ENCODE measurements around the gene BOD1.

Gene BOD1

DNA sequence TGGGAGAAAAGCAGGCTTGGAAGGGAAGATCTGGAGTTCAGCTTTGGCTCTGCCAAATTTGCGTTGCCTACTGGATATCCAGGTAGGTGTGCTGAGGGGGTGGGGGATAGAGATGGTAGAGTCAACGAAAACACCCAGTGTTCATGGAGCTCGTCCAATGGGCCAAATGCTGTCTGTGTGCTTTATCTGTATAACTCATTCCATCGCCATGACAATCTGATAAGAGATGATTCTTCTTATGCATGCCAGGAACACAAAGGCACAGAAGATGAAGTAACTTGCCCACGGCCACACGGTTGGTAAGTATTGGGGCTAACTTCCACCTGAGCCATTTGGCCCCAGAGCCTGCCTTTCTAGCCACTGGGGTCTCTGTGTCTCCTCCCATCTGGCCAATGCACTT, 53.2 kb downstream of the BOD1 start:
- Histone ChIP-seq H3K4me3 (ENCODE audit: low read length, poor library complexity, severe bottlenecking) (no peak overlapping the region), H3K9ac (ENCODE audit: low read depth, low read length, poor library complexity, severe bottlenecking) (no peak overlapping the region), H3K27me3 (ENCODE audit: insufficient read depth, low read length, poor library complexity, severe bottlenecking) (no peaks in the 10 kb centered on the region), H3K9me2 (replicated peaks; ENCODE audit: low read depth, low read length) (no peaks in the 10 kb centered on the region), H4K20me1 (ENCODE audit: insufficient read depth, low read length, poor library complexity, severe bottlenecking) (no peaks in the 10 kb centered on the region), H3K4me2 (ENCODE audit: low read depth, low read length, poor library complexity, severe bottlenecking) (no peak overlapping the region), H3K9me3 (ENCODE audit: insufficient read depth, low read depth, low read length) (no peaks in the 10 kb centered on the region), H3F3A (ENCODE audit: low read depth) (no peaks in the 10 kb centered on the region), H3K36me3 (ENCODE audit: insufficient read depth, low read length) (no peaks in the 10 kb centered on the region), H3K79me2 (ENCODE audit: insufficient read depth, low read length) (no peaks in the 10 kb centered on the region), H2AFZ (ENCODE audit: low read length) (no peak overlapping the region), H3K4me1 (ENCODE audit: insufficient read depth, low read length, poor library complexity, severe bottlenecking) (no peaks in the 10 kb centered on the region)
- TF ChIP-seq, protein P1, sequence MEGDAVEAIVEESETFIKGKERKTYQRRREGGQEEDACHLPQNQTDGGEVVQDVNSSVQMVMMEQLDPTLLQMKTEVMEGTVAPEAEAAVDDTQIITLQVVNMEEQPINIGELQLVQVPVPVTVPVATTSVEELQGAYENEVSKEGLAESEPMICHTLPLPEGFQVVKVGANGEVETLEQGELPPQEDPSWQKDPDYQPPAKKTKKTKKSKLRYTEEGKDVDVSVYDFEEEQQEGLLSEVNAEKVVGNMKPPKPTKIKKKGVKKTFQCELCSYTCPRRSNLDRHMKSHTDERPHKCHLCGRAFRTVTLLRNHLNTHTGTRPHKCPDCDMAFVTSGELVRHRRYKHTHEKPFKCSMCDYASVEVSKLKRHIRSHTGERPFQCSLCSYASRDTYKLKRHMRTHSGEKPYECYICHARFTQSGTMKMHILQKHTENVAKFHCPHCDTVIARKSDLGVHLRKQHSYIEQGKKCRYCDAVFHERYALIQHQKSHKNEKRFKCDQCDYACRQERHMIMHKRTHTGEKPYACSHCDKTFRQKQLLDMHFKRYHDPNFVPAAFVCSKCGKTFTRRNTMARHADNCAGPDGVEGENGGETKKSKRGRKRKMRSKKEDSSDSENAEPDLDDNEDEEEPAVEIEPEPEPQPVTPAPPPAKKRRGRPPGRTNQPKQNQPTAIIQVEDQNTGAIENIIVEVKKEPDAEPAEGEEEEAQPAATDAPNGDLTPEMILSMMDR (conservative IDR thresholded peaks at IDR 0.05; ENCODE audit: low read length), result no peak
- TF ChIP-seq EZH2phosphoT487 (IDR thresholded peaks at IDR 0.05; ENCODE audit: borderline replicate concordance), result no peak

DNA sequence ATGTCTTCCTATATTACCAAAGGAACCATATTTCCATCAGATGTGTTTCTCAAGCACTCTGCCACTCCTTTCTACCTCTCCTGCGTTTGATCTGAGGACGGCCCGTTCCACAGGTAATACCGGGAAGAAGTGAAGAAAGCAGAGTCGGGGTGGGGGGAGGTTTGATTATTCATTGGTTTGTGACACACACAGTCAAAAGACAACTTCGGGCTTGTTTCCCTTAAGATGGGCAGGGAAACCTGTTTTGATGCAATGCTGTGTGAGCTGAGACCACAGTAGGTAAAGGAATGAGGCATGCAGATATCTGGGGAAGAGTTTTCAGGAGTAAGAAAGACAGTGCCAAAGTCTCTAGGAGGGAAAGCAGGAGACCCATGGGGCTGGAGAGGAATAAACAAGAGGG, 54.0 kb downstream of the BOD1 start:
- Histone ChIP-seq H3K36me3 (ENCODE audit: insufficient read depth, low read length) (no peaks in the 10 kb centered on the region), H3K4me2 (ENCODE audit: low read depth, low read length, poor library complexity, severe bottlenecking) (no peak overlapping the region), H3F3A (ENCODE audit: low read depth) (no peaks in the 10 kb centered on the region), H3K9ac (ENCODE audit: low read depth, low read length, poor library complexity, severe bottlenecking) (no peak overlapping the region), H2AFZ (ENCODE audit: low read length) (no peak overlapping the region), H4K20me1 (ENCODE audit: insufficient read depth, low read length, poor library complexity, severe bottlenecking) (no peaks in the 10 kb centered on the region), H3K27me3 (ENCODE audit: insufficient read depth, low read length, poor library complexity, severe bottlenecking) (no peaks in the 10 kb centered on the region), H3K4me1 (ENCODE audit: insufficient read depth, low read length, poor library complexity, severe bottlenecking) (no peaks in the 10 kb centered on the region), H3K9me2 (replicated peaks; ENCODE audit: low read depth, low read length) (no peaks in the 10 kb centered on the region), H3K9me3 (ENCODE audit: insufficient read depth, low read depth, low read length) (no peaks in the 10 kb centered on the region), H3K79me2 (ENCODE audit: insufficient read depth, low read length) (no peaks in the 10 kb centered on the region), H3K4me3 (ENCODE audit: low read length, poor library complexity, severe bottlenecking) (no peak overlapping the region)
- no peak for TF ChIP-seq EZH2phosphoT487 (IDR thresholded peaks at IDR 0.05; ENCODE audit: borderline replicate concordance)
- TF ChIP-seq, protein P1 (conservative IDR thresholded peaks at IDR 0.05; ENCODE audit: low read length), result no peak
